Activated T-cell treated with anti-CD3 and anti-CD28 coated beads for 48 hours (primary cell): Measurements from ENCODE around the gene ASTN1.

Experiments used
- DNase-seq: peaks from one replicate; pipeline ENCODE4 v3.0.0-alpha.2; 2020; ENCODE audit warnings: low read depth

ASTN1 gene

DNA sequence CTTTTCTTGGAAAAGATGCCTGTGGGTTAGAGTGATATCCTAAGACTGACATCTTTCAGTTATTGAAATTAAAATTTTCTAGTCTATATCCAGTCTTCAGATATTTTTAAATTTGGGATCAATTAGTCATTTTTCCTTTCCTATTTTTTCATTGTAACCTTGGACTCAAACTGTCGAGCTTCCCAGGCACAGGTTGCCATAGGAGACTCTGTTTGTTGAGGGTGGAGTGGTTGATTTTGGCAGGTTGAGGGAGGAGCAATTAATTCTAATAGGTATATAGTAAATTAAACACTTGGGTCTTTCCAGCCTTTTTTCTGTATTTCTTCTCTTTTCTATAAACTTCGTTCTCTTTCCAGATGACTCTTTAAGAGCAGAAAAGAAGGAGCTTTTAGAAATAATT, 326.8 kb downstream of the ASTN1 start:
- no peak for DNase-seq

DNA sequence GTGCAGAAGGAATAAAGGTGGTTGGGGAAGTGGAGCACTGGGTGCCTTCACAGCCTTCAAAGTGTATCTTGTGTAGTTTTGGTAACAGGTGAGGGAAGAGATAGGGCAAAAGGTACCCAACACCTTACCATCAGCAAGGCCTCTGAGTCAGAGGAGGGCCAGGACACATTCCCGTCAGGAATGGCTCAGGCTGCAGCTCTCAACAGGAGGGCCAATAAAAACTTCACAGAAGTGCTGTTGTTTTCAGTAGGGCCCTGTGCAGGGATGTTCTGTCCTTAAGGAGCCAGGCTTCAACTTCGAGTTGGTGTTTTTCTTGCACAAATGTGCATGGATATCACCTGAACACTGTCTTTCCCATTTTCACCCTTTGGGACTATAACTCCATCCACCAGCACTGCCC, 333.4 kb downstream of the ASTN1 start:
- DNase-seq = no peak

DNA sequence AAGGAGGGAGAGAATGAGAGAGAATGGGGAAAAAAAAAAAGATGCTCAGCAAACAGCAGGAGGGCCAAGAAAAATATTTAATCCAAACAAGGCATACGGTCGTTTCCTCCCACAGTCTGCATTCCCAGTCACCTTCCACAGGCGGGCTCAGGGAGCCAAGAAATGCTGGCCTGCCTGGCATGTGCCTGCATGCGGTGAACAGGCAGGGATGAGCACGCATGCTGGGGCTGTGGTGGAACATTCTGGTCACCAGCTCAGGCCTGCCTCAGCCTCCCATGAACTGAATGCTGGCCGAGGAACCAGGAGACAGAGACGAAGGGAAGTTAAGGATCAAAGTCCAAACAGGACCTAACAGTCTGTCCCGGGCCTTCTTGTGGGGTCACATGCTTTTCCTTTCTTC, 335.3 kb downstream of the ASTN1 start:
- no peak for DNase-seq

DNA sequence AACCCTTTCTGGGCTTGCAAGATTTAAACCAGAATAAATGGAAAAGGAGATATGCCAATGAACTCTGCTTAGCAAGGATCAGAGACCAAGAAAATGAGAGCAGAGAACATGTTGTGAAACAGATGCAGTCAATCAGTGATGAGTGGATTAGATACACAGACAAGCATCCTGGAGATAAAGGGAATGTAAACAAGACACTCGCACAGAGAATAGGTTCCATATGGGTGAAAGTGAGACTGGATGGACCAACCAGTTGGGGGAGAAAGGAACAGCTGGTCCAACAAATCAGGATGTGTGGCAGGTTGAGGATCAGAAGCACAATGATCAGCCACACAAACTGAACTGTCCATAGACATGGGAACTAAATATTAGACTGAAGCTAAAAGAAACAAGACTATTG, 338.2 kb downstream of the ASTN1 start:
- DNase-seq = no peak

DNA sequence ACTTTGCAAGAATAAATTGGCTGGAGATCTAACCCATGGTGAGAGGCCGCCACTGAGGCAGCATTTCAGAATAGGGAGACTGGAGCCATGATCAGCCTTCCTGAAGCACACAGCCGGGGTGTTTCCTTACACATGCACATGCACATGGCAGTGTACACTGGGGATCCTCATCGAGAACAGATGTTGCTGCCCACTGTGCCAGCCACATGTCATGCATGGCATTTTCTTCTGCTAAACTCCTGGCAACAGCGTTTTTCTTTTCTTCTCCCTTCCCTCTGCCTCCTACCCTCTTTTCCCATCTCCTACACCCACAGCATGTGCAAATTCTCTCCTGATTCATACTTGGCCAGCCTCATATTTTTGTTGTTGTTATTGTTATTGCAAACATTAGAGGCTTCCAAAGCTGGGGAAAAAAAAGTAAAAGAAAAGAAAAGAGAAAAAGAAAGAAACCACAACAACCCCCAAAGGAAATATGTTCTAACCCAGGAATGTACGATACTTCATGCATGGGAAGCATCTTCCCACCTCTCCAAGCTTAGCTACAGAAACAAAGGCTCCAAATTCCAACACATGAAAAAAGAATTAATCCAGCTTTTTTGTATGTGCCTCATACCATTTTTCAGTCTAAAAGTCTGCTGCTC, 344.0 kb downstream of the ASTN1 start:
- no peak for DNase-seq

DNA sequence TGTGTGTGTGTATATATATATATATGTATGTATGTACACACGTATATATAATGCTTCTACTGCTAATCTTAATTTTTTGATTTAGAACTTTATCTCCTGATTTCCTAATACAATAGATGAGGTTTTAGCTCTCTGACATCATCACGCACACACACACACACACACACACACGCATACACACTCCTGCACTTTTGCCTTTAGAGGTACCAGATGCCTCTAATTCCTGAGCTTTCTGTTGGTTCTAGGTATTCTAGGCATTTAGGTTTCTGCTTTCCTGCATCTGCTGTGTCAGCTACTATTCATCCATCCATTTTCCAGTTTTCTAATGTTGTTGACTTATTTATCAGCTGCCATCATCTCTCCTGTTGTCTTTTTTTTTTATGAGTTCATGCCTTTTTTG, 348.3 kb downstream of the ASTN1 start:
- no peak for DNase-seq

DNA sequence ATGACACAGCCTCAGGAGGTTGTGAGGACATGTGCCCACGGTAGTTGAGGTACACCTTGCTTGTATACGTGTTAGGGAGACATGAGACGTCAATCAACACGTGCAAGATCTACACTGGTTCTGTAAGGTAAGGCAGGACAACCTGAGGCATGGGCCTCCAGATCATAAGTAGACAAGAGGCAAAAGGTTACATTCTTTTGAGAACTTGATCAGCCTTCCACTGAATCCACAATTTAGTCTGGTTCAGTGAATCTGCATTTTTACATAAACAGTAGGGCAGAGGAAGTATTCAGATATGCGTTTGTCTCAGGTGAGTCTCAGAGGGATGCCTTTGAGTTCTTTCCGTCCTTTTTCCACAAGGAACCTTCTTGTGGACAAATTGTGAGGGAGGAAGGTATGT, 348.9 kb downstream of the ASTN1 start:
- no peak for DNase-seq

DNA sequence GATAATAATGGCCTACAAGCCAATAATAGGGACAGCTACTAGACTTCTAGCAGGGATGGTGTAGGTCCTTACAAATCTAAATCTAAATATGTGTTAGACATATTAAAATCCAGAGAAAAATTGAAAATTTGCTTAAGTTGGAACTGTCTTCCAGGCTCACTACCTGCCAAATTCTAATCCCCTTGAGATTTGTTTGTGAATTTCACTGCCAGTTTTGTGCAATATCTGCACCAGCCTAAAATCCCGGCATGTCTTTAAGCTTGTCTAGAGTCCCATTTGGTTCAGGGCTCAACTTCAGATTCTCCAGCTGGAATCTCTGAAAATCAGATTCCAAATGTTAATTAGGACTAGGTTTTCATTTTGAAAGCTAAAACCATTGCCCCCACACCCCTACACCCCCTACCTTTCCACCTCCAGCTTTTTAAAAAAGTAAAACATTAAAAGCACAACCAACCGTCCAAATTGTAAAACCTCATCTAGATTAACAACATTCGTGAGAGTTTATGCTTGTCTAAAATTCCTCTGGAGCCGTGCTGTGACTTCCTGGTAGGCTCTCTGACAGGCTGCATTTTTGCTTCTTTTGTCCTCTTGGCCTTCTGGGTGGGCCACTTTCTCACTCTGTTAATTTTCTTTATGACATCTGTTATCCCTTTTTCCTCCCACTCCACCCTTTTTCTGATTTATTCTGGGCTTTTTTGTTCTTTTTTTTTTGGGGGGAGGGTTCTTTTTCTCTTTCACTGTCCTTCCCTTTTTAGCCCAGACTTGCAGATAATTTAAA, 352.8 kb downstream of the ASTN1 start:
- no peak for DNase-seq

DNA sequence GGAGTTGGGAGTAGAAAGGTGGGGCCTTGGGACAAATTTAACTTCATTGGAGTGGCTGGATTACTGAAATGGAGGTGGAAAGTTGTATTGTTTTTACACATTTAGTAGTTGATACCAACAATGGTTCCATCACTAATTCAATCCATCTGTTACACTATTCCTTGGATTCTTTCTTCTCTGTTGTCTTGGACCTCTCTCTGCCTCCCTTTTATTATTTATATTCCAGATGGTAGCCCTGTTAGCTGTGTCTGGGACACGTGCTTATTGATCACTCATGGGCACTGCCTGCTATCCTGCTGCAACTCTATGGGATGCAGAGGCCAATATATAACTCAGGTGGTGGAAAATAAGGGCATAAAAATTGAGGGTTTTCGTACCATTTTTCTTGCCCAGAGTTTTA, 355.2 kb downstream of the ASTN1 start:
- no peak for DNase-seq
